T47D (cell line): ENCODE data around the gene STXBP3.

Source experiments
- DNase-seq, 2 experiments: peaks; one replicate each; pipeline versions ENCODE4 v3.0.0 to v3.0.0-alpha.2; 2011 to 2012; ENCODE audit warnings: low read depth in 1 of 2, low spot score in 1 of 2
- JUND ChIP-seq: IDR thresholded peaks from 2 replicates; pipeline ENCODE4 v1.6.1; 2012; ENCODE audit warnings: low read depth
- in situ Hi-C: cut with HindIII; loops from 2 replicates; pipeline ENCODE4 v1.10.0; 2016; ENCODE audit warnings: low sequenced_read_pairs, low pct_unique_long_range_greater_than_20kb

STXBP3 gene

GRCh38 chr1:108785880-108786279 is 39.4 kb downstream of the STXBP3 start:
- DNase-seq, result no peak
- in situ Hi-C loops, result no loop called here
- no peak for TF ChIP-seq JUND

DNA sequence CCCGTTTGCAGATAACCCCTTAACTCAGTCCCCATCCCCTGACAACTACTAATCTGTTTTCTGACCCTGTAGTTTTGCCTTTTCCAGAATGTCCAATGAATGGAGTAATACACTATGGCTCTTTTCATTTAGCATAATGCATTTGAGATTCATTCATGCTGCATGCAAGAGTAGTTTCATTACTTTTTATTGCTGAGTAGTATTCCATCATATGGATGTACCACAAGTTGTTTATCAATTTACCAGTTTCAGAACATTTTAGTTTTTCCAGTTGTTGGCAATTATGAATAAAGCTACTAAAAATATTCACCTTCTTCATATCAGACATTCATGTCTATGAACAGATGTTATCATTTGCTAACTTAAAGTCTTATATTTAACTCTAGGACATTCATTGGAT is 45.3 kb downstream of the STXBP3 start:
- in situ Hi-C loops, result no loop called here
- TF ChIP-seq JUND, result no peak
- no peak for DNase-seq

- TF ChIP-seq JUND, result no peak
- in situ Hi-C loops, result no loop called here
- DNase-seq, result no peak
Observed at GRCh38 chr1:108792420-108792819, 45.9 kb downstream of the STXBP3 start.

DNA sequence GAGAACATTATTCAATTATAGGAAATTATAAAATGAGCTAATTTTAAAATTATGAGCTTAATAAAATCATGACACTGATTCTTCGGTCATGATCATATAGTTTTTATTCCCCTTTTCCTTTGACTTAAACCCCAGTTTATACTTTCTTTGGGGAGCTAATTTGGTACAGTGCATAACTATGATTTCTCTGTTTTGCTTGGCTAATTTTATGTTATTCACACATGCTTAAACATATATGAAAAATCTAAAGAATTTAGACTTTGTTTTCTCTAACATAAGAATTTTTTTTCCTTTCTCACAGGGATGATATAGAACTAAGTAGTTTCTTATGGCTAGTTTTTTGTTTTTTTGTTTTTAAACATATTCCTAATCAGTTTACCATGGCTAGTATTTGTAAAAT is 52.5 kb downstream of the STXBP3 start:
- DNase-seq, result no peak
- no peak for TF ChIP-seq JUND
- in situ Hi-C loops, result no loop called here

DNA sequence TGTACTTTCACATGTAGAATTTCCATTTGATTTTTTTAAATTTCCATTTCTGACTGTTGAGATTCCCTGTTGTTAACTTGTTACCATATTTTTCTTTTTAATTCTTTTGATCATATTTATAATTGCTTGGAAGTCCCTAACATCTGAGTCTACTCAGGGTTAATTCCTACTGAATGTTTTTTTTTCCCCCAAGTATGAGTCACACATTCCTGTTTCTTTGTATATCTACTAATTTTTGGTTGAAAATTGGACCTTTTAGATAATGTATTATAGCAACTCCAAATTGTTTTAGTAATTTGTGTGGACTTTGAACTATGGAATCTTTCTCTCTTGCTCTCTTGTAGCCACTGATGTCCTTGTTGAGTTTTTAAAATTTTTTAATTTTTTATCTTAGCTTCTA is 54.6 kb downstream of the STXBP3 start:
- in situ Hi-C loops, result no loop called here
- no peak for TF ChIP-seq JUND
- no peak for DNase-seq

- DNase-seq, result no peak
- in situ Hi-C loops, result no loop called here
- TF ChIP-seq JUND, result no peak
Observed at GRCh38 chr1:108803548-108803947, 57.1 kb downstream of the STXBP3 start.

DNA sequence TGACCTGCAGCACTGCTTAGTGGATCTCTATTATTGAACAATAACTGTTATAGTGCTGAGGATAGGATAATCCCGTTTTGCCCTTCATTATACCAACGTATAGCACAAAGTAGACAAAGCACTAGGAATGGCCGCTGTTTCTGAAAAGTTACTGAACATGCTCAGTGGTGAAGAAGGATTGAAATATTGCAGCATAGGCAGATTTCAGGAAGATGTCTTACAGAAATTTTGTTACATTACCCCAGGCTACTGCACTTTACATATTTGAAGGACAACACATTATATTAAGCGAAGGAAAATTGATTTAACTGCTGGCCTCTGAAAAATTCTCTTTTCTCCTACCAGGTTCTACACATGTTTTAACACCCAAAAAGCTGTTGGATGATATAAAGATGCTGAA is 62.0 kb downstream of the STXBP3 start:
- no peak for DNase-seq
- no peak for TF ChIP-seq JUND
- in situ Hi-C loops, result no loop called here

DNA sequence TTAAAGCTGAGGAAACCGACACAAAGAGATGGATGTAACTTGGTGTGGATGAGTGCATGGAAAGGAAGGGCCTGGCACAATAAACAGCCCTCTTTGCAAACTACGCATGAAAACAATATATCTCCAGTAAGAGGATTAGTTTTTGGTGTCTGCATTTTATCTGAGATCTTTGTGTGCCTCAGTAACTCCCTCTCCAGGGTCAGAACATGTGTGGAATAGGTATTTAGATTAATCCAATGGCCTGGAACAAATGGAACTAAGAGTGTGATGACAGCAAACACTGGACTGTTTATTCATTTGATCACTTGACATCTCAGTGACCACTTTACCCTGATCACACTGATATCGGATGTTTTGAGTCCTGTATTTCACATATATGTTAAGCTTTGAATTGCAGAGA is 65.1 kb downstream of the STXBP3 start:
- in situ Hi-C loops, result no loop called here
- no peak for TF ChIP-seq JUND
- no peak for DNase-seq

- DNase-seq, result no peak
- no peak for TF ChIP-seq JUND
- in situ Hi-C loops, result no loop called here
Observed at GRCh38 chr1:108813326-108813725, 66.9 kb downstream of the STXBP3 start.

GRCh38 chr1:108814343-108815125 is 68.1 kb downstream of the STXBP3 start:
- no peak for TF ChIP-seq JUND
- DNase-seq, result no peak
- in situ Hi-C loops, result no loop called here

GRCh38 chr1:108815566-108815965 is 69.1 kb downstream of the STXBP3 start:
- in situ Hi-C loops, result no loop called here
- no peak for TF ChIP-seq JUND
- no peak for DNase-seq

GRCh38 chr1:108816049-108816893 is 69.8 kb downstream of the STXBP3 start:
- in situ Hi-C loops, result no loop called here
- no peak for TF ChIP-seq JUND
- no peak for DNase-seq

DNA sequence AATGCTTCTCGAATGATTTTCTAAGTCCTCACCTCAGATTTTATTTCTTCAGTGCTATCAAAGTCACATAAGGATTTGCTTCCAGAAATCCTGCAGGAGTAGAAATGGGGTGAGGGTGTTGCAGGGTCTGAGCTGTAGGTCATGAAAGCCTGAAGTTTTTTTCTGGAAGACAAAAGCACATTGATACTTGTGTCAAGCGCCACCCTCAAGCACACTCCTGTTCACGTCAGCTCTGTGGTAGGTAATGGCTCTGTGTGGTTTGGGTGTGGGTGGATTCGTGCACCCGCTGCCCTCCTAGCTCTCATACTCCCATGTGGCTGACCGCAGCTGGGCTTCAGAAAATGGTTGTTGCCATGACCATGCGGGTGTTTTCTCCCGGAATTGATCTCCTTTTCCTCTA is 70.5 kb downstream of the STXBP3 start:
- no peak for DNase-seq
- no peak for TF ChIP-seq JUND
- in situ Hi-C loops, result no loop called here
